Measurements from ENCODE around the gene ASIC3. TPM values are rescaled to one million over a fixed set of nuclear protein-coding genes. Genes with fewer than 3 reads are reported as not detected.

Gene ASIC3
- total RNA-seq, 1 experiment from 2014 or later, result not detected

Other genes with a start within 250 kb of the ASIC3 start
- gene TMEM176B, start 248.2 kb upstream of the ASIC3 start, total RNA-seq (2014; rRNA removed; shearing (Covaris generic)), result not detected in 2 replicates
- gene TMEM176A, start 247.8 kb upstream of the ASIC3 start, total RNA-seq (2014; rRNA removed; shearing (Covaris generic)), result not detected in 2 replicates
- gene AOC1, start 196.0 kb upstream of the ASIC3 start, total RNA-seq (2014; rRNA removed; shearing (Covaris generic)), result not detected in 2 replicates
- gene KCNH2, start 70.2 kb upstream of the ASIC3 start, total RNA-seq (2014; rRNA removed; shearing (Covaris generic)), result not detected in 2 replicates
- gene NOS3, start 57.5 kb upstream of the ASIC3 start, total RNA-seq (2014; rRNA removed; shearing (Covaris generic)), result not detected in 2 replicates
- gene ATG9B, start 24.0 kb upstream of the ASIC3 start, total RNA-seq (2014; rRNA removed; shearing (Covaris generic)), result not detected in 2 replicates
- 24.6 and 38.2 TPM in 2 replicates for gene ABCB8, start 20.1 kb upstream of the ASIC3 start, total RNA-seq (2014; rRNA removed; shearing (Covaris generic))
- 23.7 and 29.3 TPM in 2 replicates for gene CDK5, start 9.4 kb downstream of the ASIC3 start, total RNA-seq (2014; rRNA removed; shearing (Covaris generic))
- gene SLC4A2, start 11.1 kb downstream of the ASIC3 start, total RNA-seq (2014; rRNA removed; shearing (Covaris generic)), result 95.5 and 100 TPM in 2 replicates
- gene FASTK, start 32.3 kb downstream of the ASIC3 start, total RNA-seq (2014; rRNA removed; shearing (Covaris generic)), result 104 and 120 TPM in 2 replicates
- 32.5 and 34.5 TPM in 2 replicates for gene TMUB1, start 35.0 kb downstream of the ASIC3 start, total RNA-seq (2014; rRNA removed; shearing (Covaris generic))
- gene AGAP3, start 37.9 kb downstream of the ASIC3 start, total RNA-seq (2014; rRNA removed; shearing (Covaris generic)), result 19.9 and 36.6 TPM in 2 replicates
- gene GBX1, start 119.2 kb downstream of the ASIC3 start, total RNA-seq (2014; rRNA removed; shearing (Covaris generic)), result not detected in 2 replicates
- not detected in 2 replicates for gene ASB10, start 138.7 kb downstream of the ASIC3 start, total RNA-seq (2014; rRNA removed; shearing (Covaris generic))
- gene H2BK1, start 162.0 kb downstream of the ASIC3 start, total RNA-seq (2014; rRNA removed; shearing (Covaris generic)), result not detected in 2 replicates
- 52.0 and 72.6 TPM in 2 replicates for gene ABCF2, start 178.7 kb downstream of the ASIC3 start, total RNA-seq (2014; rRNA removed; shearing (Covaris generic))
- gene CHPF2, start 184.0 kb downstream of the ASIC3 start, total RNA-seq (2014; rRNA removed; shearing (Covaris generic)), result 50.1 and 68.1 TPM in 2 replicates
- 20.9 and 22.6 TPM in 2 replicates for gene SMARCD3, start 200.2 kb downstream of the ASIC3 start, total RNA-seq (2014; rRNA removed; shearing (Covaris generic))

All from SJSA1 (cell line).